Parathyroid adenoma (tissue), 2 donors: ENCODE measurements around the gene POLG2.

Experiments
- H2AFZ ChIP-seq: fragments of 300-600 bp; sonication (generic); one replicate; pipeline ENCODE4 v1.7.0; 2017; ENCODE audit warnings: antibody characterized with exemption, mild to moderate bottlenecking
- H3K27ac ChIP-seq: fragments of 300-600 bp; sonication (generic); one replicate; pipeline ENCODE4 v1.7.0; 2017
- H3K27me3 ChIP-seq: fragments of 300-600 bp; sonication (generic); one replicate; pipeline ENCODE4 v1.7.0; 2017; ENCODE audit warnings: low read length; ENCODE audit not compliant: control insufficient read depth, insufficient read depth
- H3K36me3 ChIP-seq: fragments of 300-600 bp; sonication (generic); one replicate; pipeline ENCODE4 v1.7.0; 2017; ENCODE audit warnings: low read length; ENCODE audit not compliant: control insufficient read depth, insufficient read depth
- H3K4me1 ChIP-seq: fragments of 300-600 bp; sonication (generic); one replicate; pipeline ENCODE4 v1.7.0; 2017; ENCODE audit warnings: control low read depth
- H3K4me2 ChIP-seq: fragments of 300-600 bp; sonication (generic); one replicate; pipeline ENCODE4 v1.7.0; 2017; ENCODE audit warnings: low read length
- H3K4me3 ChIP-seq: fragments of 300-600 bp; sonication (generic); one replicate; pipeline ENCODE4 v1.7.0; 2017; ENCODE audit warnings: low read depth, low read length
- H3K79me2 ChIP-seq: fragments of 300-600 bp; sonication (generic); one replicate; pipeline ENCODE4 v1.7.0; 2017; ENCODE audit warnings: control low read depth
- H3K9ac ChIP-seq: fragments of 300-600 bp; sonication (generic); one replicate; pipeline ENCODE4 v1.7.0; 2017; ENCODE audit warnings: mild to moderate bottlenecking
- H3K9me3 ChIP-seq: fragments of 300-600 bp; sonication (generic); one replicate; pipeline ENCODE4 v1.7.0; 2017; ENCODE audit warnings: low read length; ENCODE audit not compliant: control insufficient read depth
- CTCF ChIP-seq: fragments of 300-600 bp; sonication (generic); IDR thresholded peaks from one replicate; pipeline ENCODE4 v1.7.0; 2017; ENCODE audit warnings: antibody characterized with exemption, mild to moderate bottlenecking
- donor health status: primary hyperparathyroidism.

The POLG2 gene

DNA sequence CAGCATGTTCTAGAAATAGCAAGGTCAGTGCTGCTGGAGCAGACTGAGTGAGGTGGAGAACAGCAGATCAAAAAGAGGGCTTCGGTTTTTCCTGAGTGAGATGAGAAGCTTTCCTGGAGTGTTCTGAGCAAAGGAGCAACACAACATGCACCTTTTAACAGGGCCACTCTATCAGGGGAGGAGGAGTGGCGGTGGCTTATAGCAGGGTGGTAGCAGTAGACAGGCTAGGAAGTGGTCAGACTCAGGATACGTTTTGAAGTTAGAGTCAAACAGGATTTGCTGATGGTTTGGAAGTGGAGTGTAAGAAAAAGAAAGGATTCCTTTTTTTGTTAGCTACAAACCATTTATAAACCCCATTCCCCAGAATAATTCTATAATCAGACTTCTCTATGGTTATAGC, 12.5 kb downstream of the POLG2 start:
- no peak overlapping the region for H3K4me3 ChIP-seq
- H3K4me2 ChIP-seq: no peak overlapping the region
- no peaks in the 10 kb centered on the region for H3K27me3 ChIP-seq
- H3K79me2 ChIP-seq: no peaks in the 10 kb centered on the region
- no peaks in the 10 kb centered on the region for H3K9me3 ChIP-seq
- H3K9ac ChIP-seq: no peak overlapping the region
- H3K27ac ChIP-seq: no peak overlapping the region
- H2AFZ ChIP-seq: no peak overlapping the region
- no peaks in the 10 kb centered on the region for H3K4me1 ChIP-seq
- no peaks in the 10 kb centered on the region for H3K36me3 ChIP-seq
- no peak for TF ChIP-seq CTCF

GRCh38 chr17:64480951-64481350, 15.9 kb downstream of the POLG2 start:
- H3K36me3 ChIP-seq: no peaks in the 10 kb centered on the region

DNA sequence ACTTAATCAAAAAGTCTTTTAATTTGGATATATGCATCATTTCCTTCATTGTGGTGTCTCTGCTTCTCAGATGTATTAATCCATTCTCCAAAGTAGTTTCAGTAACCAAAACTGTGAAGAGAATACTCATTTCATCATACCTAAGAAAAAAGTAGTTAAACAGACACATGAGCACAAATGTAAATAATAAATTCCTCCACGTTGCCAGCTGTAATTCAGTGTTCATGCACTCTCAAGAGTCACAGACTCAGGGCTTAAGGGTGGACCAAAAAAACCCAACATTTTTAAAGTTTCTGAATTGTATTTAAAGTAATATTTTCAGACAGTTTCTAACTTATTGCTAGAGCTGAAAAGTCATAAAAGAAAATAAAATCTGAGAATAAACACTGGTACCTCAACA, 19.0 kb downstream of the POLG2 start:
- no peak for TF ChIP-seq CTCF
- H2AFZ ChIP-seq: no peak overlapping the region
- H3K4me3 ChIP-seq: no peak overlapping the region
- H3K36me3 ChIP-seq: no peaks in the 10 kb centered on the region
- H3K4me1 ChIP-seq: no peaks in the 10 kb centered on the region
- no peak overlapping the region for H3K9ac ChIP-seq
- H3K79me2 ChIP-seq: no peaks in the 10 kb centered on the region
- H3K4me2 ChIP-seq: no peak overlapping the region
- no peaks in the 10 kb centered on the region for H3K27me3 ChIP-seq
- no peaks in the 10 kb centered on the region for H3K9me3 ChIP-seq
- H3K27ac ChIP-seq: no peak overlapping the region

More at GRCh38 chr17:64480951-64481350, 15.9 kb downstream of the POLG2 start:
- Histone ChIP-seq H2AFZ (no peak overlapping the region), H3K4me3 (no peak overlapping the region), H3K27ac (no peak overlapping the region), H3K4me1 (no peaks in the 10 kb centered on the region), H3K4me2 (no peak overlapping the region), H3K9ac (no peak overlapping the region), H3K9me3 (no peaks in the 10 kb centered on the region), H3K27me3 (no peaks in the 10 kb centered on the region), H3K79me2 (no peaks in the 10 kb centered on the region)
- no peak for TF ChIP-seq CTCF

GRCh38 chr17:64472564-64472963, 24.3 kb downstream of the POLG2 start:
- no peaks in the 10 kb centered on the region for H3K27me3 ChIP-seq
- H3K9ac ChIP-seq: no peak overlapping the region
- H2AFZ ChIP-seq: no peak overlapping the region
- H3K4me1 ChIP-seq: no peaks in the 10 kb centered on the region
- H3K27ac ChIP-seq: no peak overlapping the region
- no peak for TF ChIP-seq CTCF
- H3K4me3 ChIP-seq: no peak overlapping the region
- H3K36me3 ChIP-seq: no peaks in the 10 kb centered on the region
- H3K79me2 ChIP-seq: no peaks in the 10 kb centered on the region
- H3K4me2 ChIP-seq: no peak overlapping the region
- no peaks in the 10 kb centered on the region for H3K9me3 ChIP-seq

GRCh38 chr17:64471440-64471839, 25.4 kb downstream of the POLG2 start:
- no peak overlapping the region for H2AFZ ChIP-seq
- no peaks in the 10 kb centered on the region for H3K79me2 ChIP-seq
- H3K36me3 ChIP-seq: no peaks in the 10 kb centered on the region
- H3K9me3 ChIP-seq: no peaks in the 10 kb centered on the region
- H3K4me2 ChIP-seq: no peak overlapping the region
- H3K27me3 ChIP-seq: no peaks in the 10 kb centered on the region
- H3K4me3 ChIP-seq: no peak overlapping the region
- H3K4me1 ChIP-seq: no peaks in the 10 kb centered on the region
- H3K9ac ChIP-seq: no peak overlapping the region
- H3K27ac ChIP-seq: no peak overlapping the region
- no peak for TF ChIP-seq CTCF
